Heart left ventricle (tissue), 13 donors: Measurements from ENCODE around the gene BMPER.
"Not testable (repeated sequence)": the region's sequence is repeated elsewhere in the genome, so short reads cannot be mapped to it uniquely, and the experiment has no call there.

Source experiments
- CTCF ChIP-seq, 12 donors: fragments of 200-600 bp; sonication (generic) in 4 of 12; IDR thresholded peaks; one replicate each; pipeline versions ENCODE4 v1.5.0 to v1.8.0; 2018 to 2022; ENCODE audit warnings: antibody characterized with exemption in 12 of 12, mild to moderate bottlenecking in 5 of 12
- POLR2A ChIP-seq, 2 donors: fragments of 450-650 bp; IDR thresholded peaks; one replicate each; pipeline ENCODE4 v1.6.1; 2017; ENCODE audit warnings: antibody characterized with exemption in 2 of 2, mild to moderate bottlenecking in 2 of 2, moderate library complexity in 2 of 2
- donor health status: ischemic (EF 13 %, LVEDD 7.1; RV severe dilation, severe dysfunction).
- donor health status: DM: no; HTN: yes; CAD: no.
- donor health status: DM: no; HTN: no; CAD: no.
- donor health status: ischemic (EF 25% LVEDD 6.9; RV normal size, moderate dysfunction).
- donor health status: ischemic (EF 25% LVEDD 5.7; RV mildly dilated, moderate dysfunction).
- donor health status: ischemic (EF 35%, LVEDD 5.7; RV mildly dilated, moderate dysfunction).
- donor health status: nonischemic (EF 11% LVEDD 7.7; RV severe dilation, severe dysfunction).
- donor health status: DM: yes; HTN: yes; CAD: no.
- donor health status: PGD.
- donor health status: ischemic (EF 29% LVEDD 5.4; RV normal size, mild dysfunction).
- donor health status: nonischemic (EF 23%, LVEDD 6.1; RV moderate dilation, normal function).

GRCh38 chr7:34174688-34175616 lies 269.6 kb downstream of the BMPER start:
- not testable (repeated sequence) for TF ChIP-seq POLR2A, CTCF (IDR thresholded peaks at IDR 0.05)
